Measurements from ENCODE around the gene VSTM4.

GRCh38 chr10:49160110-49160509 is 44.8 kb upstream of the VSTM4 start:
- TF ChIP-seq CTCF (conservative IDR thresholded peaks at IDR 0.05 in 1 of 2, IDR thresholded peaks at IDR 0.05 in 1 of 2; ENCODE audit: low read depth in 1 of 2, low read length in 2 of 2) (no peak), EZH2 (IDR thresholded peaks at IDR 0.05; ENCODE audit: low read length, missing control alignments) (no peak)
